ENCODE results near the gene ABCB9. TPM values are rescaled to one million over a fixed set of nuclear protein-coding genes. Genes with fewer than 3 reads are reported as not detected.
A peak's percentile ranks its signal among the peaks of the same experiment; 100 is the strongest.

Gene ABCB9
- total RNA-seq, 1 experiment from 2014 or later = 6.3 TPM

- ChIA-PET CTCF (interaction anchor here (0.7 to 2.6 kb wide), 6 partner anchors 8 to 264 kb away, joined by 3 to 9 read pairs (median 6); partner anchors contain the start of gene ABCB9), POLR2A (interaction anchor here (0.6 to 2.2 kb wide), 4 partner anchors 8 to 258 kb away, joined by 3 to 11 read pairs (median 8); partner anchors contain the start of genes ABCB9, MPHOSPH9 and MTRFR)
- no peaks in the 10 kb centered on the region for H3K27me3 Mint-ChIP-seq (ENCODE audit: low read depth)
These were observed 8.1 kb upstream of the ABCB9 start for GRCh38 chr12:122974274-122974891.

DNA sequence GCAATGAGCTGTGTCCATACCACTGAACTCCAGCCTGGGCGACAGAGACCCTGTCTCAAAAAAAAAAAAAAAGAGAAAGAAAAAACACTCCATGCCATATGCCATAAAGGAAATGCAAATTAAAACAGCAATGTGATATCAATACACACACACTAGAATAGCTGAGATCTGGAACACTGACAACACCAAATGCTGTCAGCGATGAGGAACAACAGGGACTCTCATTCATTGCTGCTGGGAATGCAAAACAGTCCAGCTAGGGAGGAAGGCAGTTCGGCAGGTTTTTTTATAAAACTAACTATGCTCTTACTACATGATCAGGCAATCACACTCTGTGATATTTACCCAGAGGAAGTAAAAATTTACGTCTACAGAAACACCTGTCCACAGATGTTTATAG lies 3.4 kb upstream of the ABCB9 start:
- no peak for ATAC-seq
- Mint-ChIP-seq H3K4me1 (peaks cover 12% of the 10 kb centered on the region), H3K27ac (no peak overlapping the region; the same call in 1 of the 2 replicates)
- no peak for TF ChIP-seq SMAD4 (CRISPR knock-in tag; IDR thresholded peaks at IDR 0.05)
- TF ChIP-seq, protein P1, sequence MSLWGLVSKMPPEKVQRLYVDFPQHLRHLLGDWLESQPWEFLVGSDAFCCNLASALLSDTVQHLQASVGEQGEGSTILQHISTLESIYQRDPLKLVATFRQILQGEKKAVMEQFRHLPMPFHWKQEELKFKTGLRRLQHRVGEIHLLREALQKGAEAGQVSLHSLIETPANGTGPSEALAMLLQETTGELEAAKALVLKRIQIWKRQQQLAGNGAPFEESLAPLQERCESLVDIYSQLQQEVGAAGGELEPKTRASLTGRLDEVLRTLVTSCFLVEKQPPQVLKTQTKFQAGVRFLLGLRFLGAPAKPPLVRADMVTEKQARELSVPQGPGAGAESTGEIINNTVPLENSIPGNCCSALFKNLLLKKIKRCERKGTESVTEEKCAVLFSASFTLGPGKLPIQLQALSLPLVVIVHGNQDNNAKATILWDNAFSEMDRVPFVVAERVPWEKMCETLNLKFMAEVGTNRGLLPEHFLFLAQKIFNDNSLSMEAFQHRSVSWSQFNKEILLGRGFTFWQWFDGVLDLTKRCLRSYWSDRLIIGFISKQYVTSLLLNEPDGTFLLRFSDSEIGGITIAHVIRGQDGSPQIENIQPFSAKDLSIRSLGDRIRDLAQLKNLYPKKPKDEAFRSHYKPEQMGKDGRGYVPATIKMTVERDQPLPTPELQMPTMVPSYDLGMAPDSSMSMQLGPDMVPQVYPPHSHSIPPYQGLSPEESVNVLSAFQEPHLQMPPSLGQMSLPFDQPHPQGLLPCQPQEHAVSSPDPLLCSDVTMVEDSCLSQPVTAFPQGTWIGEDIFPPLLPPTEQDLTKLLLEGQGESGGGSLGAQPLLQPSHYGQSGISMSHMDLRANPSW (CRISPR knock-in tag; conservative IDR thresholded peaks at IDR 0.05; ENCODE audit: low read depth) = no peak
- TF ChIP-seq, protein P2, sequence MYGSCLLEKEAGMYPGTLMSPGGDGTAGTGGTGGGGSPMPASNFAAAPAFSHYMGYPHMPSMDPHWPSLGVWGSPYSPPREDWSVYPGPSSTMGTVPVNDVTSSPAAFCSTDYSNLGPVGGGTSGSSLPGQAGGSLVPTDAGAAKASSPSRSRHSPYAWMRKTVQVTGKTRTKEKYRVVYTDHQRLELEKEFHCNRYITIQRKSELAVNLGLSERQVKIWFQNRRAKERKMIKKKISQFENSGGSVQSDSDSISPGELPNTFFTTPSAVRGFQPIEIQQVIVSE (CRISPR knock-in tag; IDR thresholded peaks at IDR 0.05; ENCODE audit: borderline replicate concordance) = no peak
- TF ChIP-seq NR1H2 (CRISPR knock-in tag; IDR thresholded peaks at IDR 0.05) = no peak
- TF ChIP-seq, protein P3, sequence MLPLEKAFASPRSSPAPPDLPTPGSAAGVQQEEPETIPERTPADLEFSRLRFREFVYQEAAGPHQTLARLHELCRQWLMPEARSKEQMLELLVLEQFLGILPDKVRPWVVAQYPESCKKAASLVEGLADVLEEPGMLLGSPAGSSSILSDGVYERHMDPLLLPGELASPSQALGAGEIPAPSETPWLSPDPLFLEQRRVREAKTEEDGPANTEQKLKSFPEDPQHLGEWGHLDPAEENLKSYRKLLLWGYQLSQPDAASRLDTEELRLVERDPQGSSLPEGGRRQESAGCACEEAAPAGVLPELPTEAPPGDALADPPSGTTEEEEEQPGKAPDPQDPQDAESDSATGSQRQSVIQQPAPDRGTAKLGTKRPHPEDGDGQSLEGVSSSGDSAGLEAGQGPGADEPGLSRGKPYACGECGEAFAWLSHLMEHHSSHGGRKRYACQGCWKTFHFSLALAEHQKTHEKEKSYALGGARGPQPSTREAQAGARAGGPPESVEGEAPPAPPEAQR (CRISPR knock-in tag; IDR thresholded peaks at IDR 0.05) = no peak
- no peak for TF ChIP-seq ZNF396 (CRISPR knock-in tag; IDR thresholded peaks at IDR 0.05; ENCODE audit: borderline replicate concordance)
- TF ChIP-seq, protein P4, sequence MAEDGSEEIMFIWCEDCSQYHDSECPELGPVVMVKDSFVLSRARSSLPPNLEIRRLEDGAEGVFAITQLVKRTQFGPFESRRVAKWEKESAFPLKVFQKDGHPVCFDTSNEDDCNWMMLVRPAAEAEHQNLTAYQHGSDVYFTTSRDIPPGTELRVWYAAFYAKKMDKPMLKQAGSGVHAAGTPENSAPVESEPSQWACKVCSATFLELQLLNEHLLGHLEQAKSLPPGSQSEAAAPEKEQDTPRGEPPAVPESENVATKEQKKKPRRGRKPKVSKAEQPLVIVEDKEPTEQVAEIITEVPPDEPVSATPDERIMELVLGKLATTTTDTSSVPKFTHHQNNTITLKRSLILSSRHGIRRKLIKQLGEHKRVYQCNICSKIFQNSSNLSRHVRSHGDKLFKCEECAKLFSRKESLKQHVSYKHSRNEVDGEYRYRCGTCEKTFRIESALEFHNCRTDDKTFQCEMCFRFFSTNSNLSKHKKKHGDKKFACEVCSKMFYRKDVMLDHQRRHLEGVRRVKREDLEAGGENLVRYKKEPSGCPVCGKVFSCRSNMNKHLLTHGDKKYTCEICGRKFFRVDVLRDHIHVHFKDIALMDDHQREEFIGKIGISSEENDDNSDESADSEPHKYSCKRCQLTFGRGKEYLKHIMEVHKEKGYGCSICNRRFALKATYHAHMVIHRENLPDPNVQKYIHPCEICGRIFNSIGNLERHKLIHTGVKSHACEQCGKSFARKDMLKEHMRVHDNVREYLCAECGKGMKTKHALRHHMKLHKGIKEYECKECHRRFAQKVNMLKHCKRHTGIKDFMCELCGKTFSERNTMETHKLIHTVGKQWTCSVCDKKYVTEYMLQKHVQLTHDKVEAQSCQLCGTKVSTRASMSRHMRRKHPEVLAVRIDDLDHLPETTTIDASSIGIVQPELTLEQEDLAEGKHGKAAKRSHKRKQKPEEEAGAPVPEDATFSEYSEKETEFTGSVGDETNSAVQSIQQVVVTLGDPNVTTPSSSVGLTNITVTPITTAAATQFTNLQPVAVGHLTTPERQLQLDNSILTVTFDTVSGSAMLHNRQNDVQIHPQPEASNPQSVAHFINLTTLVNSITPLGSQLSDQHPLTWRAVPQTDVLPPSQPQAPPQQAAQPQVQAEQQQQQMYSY (CRISPR knock-in tag; IDR thresholded peaks at IDR 0.05) = no peak
- no peak for TF ChIP-seq CREB1 (CRISPR knock-in tag; IDR thresholded peaks at IDR 0.05)
- TF ChIP-seq AR (CRISPR knock-in tag; IDR thresholded peaks at IDR 0.05) = no peak
- no peak for TF ChIP-seq OVOL2 (CRISPR knock-in tag; IDR thresholded peaks at IDR 0.05; ENCODE audit: borderline replicate concordance)

More at GRCh38 chr12:122974274-122974891, 8.1 kb upstream of the ABCB9 start:
- H3K9me3 Mint-ChIP-seq = no peaks in the 10 kb centered on the region
- DNase-seq (ENCODE audit: low spot score) = peak; percentile 99
- peak overlapping the region; percentile 99 for H3K27ac Mint-ChIP-seq
- peaks cover 9% of the 10 kb centered on the region; the same call in 1 of the 2 replicates for H3K4me1 Mint-ChIP-seq
- TF ChIP-seq E2F5 (CRISPR knock-in tag; IDR thresholded peaks at IDR 0.05) (no peak), SP1 (CRISPR knock-in tag; conservative IDR thresholded peaks at IDR 0.05) (peak; percentile 82), GABPB1 (CRISPR knock-in tag; IDR thresholded peaks at IDR 0.05) (peak; percentile 96), USF1 (CRISPR knock-in tag; IDR thresholded peaks at IDR 0.05) (0 out of 2 replicates have a peak, but pooled peaks have one; percentile 8), ZNF219 (CRISPR knock-in tag; IDR thresholded peaks at IDR 0.05; ENCODE audit: borderline replicate concordance) (no peak), ZNF138 (CRISPR knock-in tag; conservative IDR thresholded peaks at IDR 0.05) (no peak), SOX15 (CRISPR knock-in tag; IDR thresholded peaks at IDR 0.05) (no peak), ZNF263 (CRISPR knock-in tag; IDR thresholded peaks at IDR 0.05; ENCODE audit: low read depth) (no peak), FOXK1 (CRISPR knock-in tag; IDR thresholded peaks at IDR 0.05) (peak; percentile 71; the same call in 1 of the 2 replicates), ESRRA (CRISPR knock-in tag; IDR thresholded peaks at IDR 0.05; ENCODE audit: borderline replicate concordance) (no peak), TP53 (CRISPR knock-in tag; IDR thresholded peaks at IDR 0.05) (no peak), USF2 (CRISPR knock-in tag; IDR thresholded peaks at IDR 0.05) (peak; percentile 53)
- peak; percentile 82 for ATAC-seq
- H3K4me3 Mint-ChIP-seq = peak overlapping the region; percentile 96
- no peaks in the 10 kb centered on the region for H3K36me3 Mint-ChIP-seq

More for the DNA sequence above, 3.4 kb upstream of the ABCB9 start:
- Mint-ChIP-seq H3K9me3 (no peaks in the 10 kb centered on the region), H3K4me3 (no peak overlapping the region), H3K36me3 (no peaks in the 10 kb centered on the region), H3K27me3 (ENCODE audit: low read depth) (peaks cover 3% of the 10 kb centered on the region)
- ChIA-PET POLR2A (no interaction called here), CTCF (interaction anchor here (0.5 kb wide), 1 partner anchor 147 kb away, joined by 3 read pairs; no protein-coding TSS in a partner anchor)
- DNase-seq (ENCODE audit: low spot score) = no peak
